Body of pancreas (tissue), 4 donors: ENCODE measurements around the gene MAN2A1. TPM values are rescaled to one million over a fixed set of nuclear protein-coding genes. Genes with fewer than 3 reads are reported as not detected.

Source experiments
- ATAC-seq: fragments of 150-250 bp; one replicate; pipeline ENCODE4 v1.9.1; 2016
- DNase-seq, 4 donors: peaks; one replicate each; pipeline ENCODE4 v3.0.0-alpha.2; 2019
- H3K27ac ChIP-seq, 4 donors: fragments of 200-600 bp; sonication (generic); 1 replicate in 3 of 4; 2 replicates in 1 of 4; pipeline versions ENCODE4 v1.5.1 to v1.6.1; 2016 to 2019; ENCODE audit warnings: mild to moderate bottlenecking in 1 of 4, mixed read lengths in 1 of 4, moderate library complexity in 1 of 4
- H3K27me3 ChIP-seq, 2 donors: fragments of 200-600 bp; sonication (generic); one replicate each; pipeline ENCODE4 v1.6.0; 2016; ENCODE audit warnings: mild to moderate bottlenecking in 1 of 2
- H3K36me3 ChIP-seq, 2 donors: fragments of 200-600 bp; sonication (generic); replicated peaks in 1 of 2; 2 replicates each; pipeline ENCODE4 v1.5.1; 2016; ENCODE audit warnings: low read depth in 2 of 2; ENCODE audit not compliant: insufficient read depth in 1 of 2
- H3K4me1 ChIP-seq: fragments of 200-600 bp; sonication (generic); one replicate; pipeline ENCODE4 v1.6.0; 2016
- H3K4me3 ChIP-seq, 2 donors: fragments of 200-600 bp; sonication (generic); 1 replicate in 1 of 2; 2 replicates in 1 of 2; pipeline ENCODE4 v1.5.1; 2016 to 2019
- H3K9me3 ChIP-seq, 3 donors: fragments of 200-600 bp; sonication (generic); 1 replicate in 2 of 3; 2 replicates in 1 of 3; pipeline ENCODE4 v1.5.1; 2016
- POLR2A ChIP-seq, 3 donors: fragments of 450-650 bp; IDR thresholded peaks; one replicate each; pipeline ENCODE4 v1.6.1; 2016; ENCODE audit warnings: antibody characterized with exemption in 3 of 3, mild to moderate bottlenecking in 2 of 3
- WGBS, 2 donors: methylation state at CpG; one replicate each; pipeline ENCODE4 v1.1.5; 2017; 5-methylcytosine and 5-hydroxymethylcytosine counted together
- intact Hi-C: fragments of 100-400 bp; cut with DNase I; formaldehyde crosslinking; loops from one replicate; pipeline ENCODE4 v1.15.1; 2023
- total RNA-seq, 2 donors: library from RNA; depleted of rRNA; stranded (reverse); fragments of >200 nt; gene quantifications; one replicate each; pipeline ENCODE4 v1.1.0, GENCODE V29; 2016
- TF ChIP-seq, protein P1 (sequence below), 7 experiments: fragments of 450-650 bp in 4 of 7; fragments of 200-600 bp in 3 of 7; sonication (generic) in 3 of 7; IDR thresholded peaks; one replicate each; pipeline ENCODE4 v1.5.1; 2016 to 2019; ENCODE audit warnings: antibody characterized with exemption in 7 of 7

The MAN2A1 gene
- total RNA-seq, 2 donors from 2014 or later: 43.8 to 61.7 TPM

DNA sequence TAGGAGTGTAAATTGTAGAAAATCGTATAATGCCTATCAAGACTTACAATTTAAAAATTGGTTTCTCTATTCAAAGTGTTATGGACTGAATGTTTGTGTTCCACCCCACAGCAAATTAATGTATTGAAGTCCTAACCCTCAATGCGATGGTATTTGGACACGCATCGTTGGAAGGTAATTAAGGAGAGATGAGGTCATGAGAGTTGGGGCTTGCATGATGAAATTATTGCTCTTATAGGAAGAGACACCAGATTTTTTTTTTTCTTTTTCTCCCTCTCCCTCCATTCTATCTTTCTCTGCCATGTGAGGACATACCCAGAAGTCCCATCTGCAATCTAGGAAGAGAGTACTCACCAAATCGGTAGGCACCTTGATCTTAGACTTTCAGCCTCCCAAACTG lies 189.2 kb downstream of the MAN2A1 start:
- Histone ChIP-seq H3K4me1 (no peaks in the 10 kb centered on the region), H3K9me3 (no peaks in the 10 kb centered on the region), H3K36me3 (no peaks in the 10 kb centered on the region), H3K4me3 (no peak overlapping the region), H3K27me3 (no peaks in the 10 kb centered on the region), H3K27ac (no peak overlapping the region)
- TF ChIP-seq, protein P1, sequence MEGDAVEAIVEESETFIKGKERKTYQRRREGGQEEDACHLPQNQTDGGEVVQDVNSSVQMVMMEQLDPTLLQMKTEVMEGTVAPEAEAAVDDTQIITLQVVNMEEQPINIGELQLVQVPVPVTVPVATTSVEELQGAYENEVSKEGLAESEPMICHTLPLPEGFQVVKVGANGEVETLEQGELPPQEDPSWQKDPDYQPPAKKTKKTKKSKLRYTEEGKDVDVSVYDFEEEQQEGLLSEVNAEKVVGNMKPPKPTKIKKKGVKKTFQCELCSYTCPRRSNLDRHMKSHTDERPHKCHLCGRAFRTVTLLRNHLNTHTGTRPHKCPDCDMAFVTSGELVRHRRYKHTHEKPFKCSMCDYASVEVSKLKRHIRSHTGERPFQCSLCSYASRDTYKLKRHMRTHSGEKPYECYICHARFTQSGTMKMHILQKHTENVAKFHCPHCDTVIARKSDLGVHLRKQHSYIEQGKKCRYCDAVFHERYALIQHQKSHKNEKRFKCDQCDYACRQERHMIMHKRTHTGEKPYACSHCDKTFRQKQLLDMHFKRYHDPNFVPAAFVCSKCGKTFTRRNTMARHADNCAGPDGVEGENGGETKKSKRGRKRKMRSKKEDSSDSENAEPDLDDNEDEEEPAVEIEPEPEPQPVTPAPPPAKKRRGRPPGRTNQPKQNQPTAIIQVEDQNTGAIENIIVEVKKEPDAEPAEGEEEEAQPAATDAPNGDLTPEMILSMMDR (IDR thresholded peaks at IDR 0.05): no peak
- no peak for TF ChIP-seq POLR2A (IDR thresholded peaks at IDR 0.05)
- no peak for DNase-seq
- 86 to 87% methylated on average over 5 of the region's 5 CpGs for WGBS, 2 donors
- ATAC-seq: no peak
- intact Hi-C loops: no loop called here

DNA sequence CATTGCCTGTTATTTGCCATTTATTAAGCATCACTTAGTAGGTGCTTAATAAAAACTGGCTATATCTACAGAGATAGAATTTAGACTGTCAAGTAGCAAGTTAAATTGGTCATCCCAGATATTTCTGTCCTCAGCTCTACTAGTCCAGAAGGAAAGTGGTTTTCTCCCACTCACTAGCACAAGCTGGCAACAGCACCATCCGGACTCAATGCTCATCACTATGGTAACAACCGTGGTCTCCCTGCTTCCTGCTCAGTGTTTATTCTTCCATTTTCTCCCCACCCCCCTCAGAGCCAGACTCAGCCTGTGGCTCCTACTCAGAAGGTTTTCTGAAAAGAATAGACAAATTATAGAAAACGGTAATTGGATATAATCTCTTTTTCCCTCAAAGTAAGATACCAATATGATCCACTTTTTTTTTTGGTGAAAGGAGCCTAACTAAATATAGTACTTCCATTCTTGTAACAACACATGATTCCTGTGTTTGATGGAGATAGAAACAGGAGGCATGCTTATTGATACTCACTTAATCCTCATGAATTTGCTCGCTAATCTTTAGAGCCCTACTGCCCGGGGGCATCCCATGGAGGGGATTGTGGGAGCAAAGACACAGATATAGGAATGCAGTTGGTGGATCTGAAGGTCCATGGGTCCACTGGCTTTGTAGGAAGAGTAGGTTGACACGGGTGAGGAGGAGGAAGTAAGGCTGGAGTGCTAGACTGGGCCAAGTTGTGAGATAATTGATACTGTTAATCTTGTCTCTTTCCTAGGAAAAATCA lies 191.4 kb downstream of the MAN2A1 start:
- H3K27me3 ChIP-seq: no peaks in the 10 kb centered on the region
- DNase-seq (peak in 2 of 4 donors; percentile 25 to 28), ATAC-seq (no peak)
- 71 to 72% methylated on average over 6 of the region's 6 CpGs for WGBS, 2 donors
- no peak overlapping the region for H3K4me3 ChIP-seq
- TF ChIP-seq, protein P1 (IDR thresholded peaks at IDR 0.05): no peak
- no peak for TF ChIP-seq POLR2A (IDR thresholded peaks at IDR 0.05)
- H3K9me3 ChIP-seq: no peaks in the 10 kb centered on the region
- H3K4me1 ChIP-seq: no peaks in the 10 kb centered on the region
- no peaks in the 10 kb centered on the region for H3K36me3 ChIP-seq
- intact Hi-C loops: no loop called here
- H3K27ac ChIP-seq: no peak overlapping the region

- Histone ChIP-seq H3K27me3 (no peaks in the 10 kb centered on the region), H3K36me3 (no peaks in the 10 kb centered on the region), H3K4me1 (no peaks in the 10 kb centered on the region), H3K9me3 (no peaks in the 10 kb centered on the region), H3K27ac (no peak overlapping the region), H3K4me3 (no peak overlapping the region)
- intact Hi-C loops: no loop called here
- ATAC-seq (no peak), DNase-seq (no peak)
- TF ChIP-seq, protein P1 (IDR thresholded peaks at IDR 0.05): no peak
- no peak for TF ChIP-seq POLR2A (IDR thresholded peaks at IDR 0.05)
Observed at GRCh38 chr5:109882546-109882945, 192.8 kb downstream of the MAN2A1 start.

GRCh38 chr5:109884676-109885075 lies 194.9 kb downstream of the MAN2A1 start:
- TF ChIP-seq, protein P1 (IDR thresholded peaks at IDR 0.05): no peak
- TF ChIP-seq POLR2A (IDR thresholded peaks at IDR 0.05): no peak
- H3K27ac ChIP-seq: no peak overlapping the region
- H3K9me3 ChIP-seq: no peaks in the 10 kb centered on the region
- 89 to 91% methylated on average over 9 to 19 of the region's 20 CpGs for WGBS, 2 donors
- H3K4me3 ChIP-seq: no peak overlapping the region
- no peaks in the 10 kb centered on the region for H3K27me3 ChIP-seq
- no peaks in the 10 kb centered on the region for H3K36me3 ChIP-seq
- ATAC-seq (no peak), DNase-seq (no peak)
- intact Hi-C loops: no loop called here
- no peaks in the 10 kb centered on the region for H3K4me1 ChIP-seq

GRCh38 chr5:109885205-109885604 lies 195.5 kb downstream of the MAN2A1 start:
- no peaks in the 10 kb centered on the region for H3K4me1 ChIP-seq
- TF ChIP-seq POLR2A (IDR thresholded peaks at IDR 0.05): no peak
- TF ChIP-seq, protein P1 (IDR thresholded peaks at IDR 0.05): no peak
- ATAC-seq: no peak
- no peaks in the 10 kb centered on the region for H3K36me3 ChIP-seq
- H3K27ac ChIP-seq: no peak overlapping the region
- no peak overlapping the region for H3K4me3 ChIP-seq
- H3K27me3 ChIP-seq: no peaks in the 10 kb centered on the region
- intact Hi-C loops: no loop called here
- 83 to 91% methylated on average over 23 to 28 of the region's 28 CpGs for WGBS, 2 donors
- H3K9me3 ChIP-seq: no peaks in the 10 kb centered on the region
- DNase-seq: no peak
